Caco-2 (cell line): Measurements from ENCODE around the gene ZNF24. TPM values are rescaled to one million over a fixed set of nuclear protein-coding genes. Genes with fewer than 3 reads are reported as not detected.

Experiments
- BruUV-seq: library from RNA; stranded (reverse); fragments of 400-500 nt; replicated peaks from 2 replicates; lab custom pipeline; 2021; lab: Mats Ljungman, UMichigan
- CTCF ChIA-PET: fragments of 300-600 bp; sonication (Branson Sonifier 250); formaldehyde crosslinking; loops from one replicate; lab custom pipeline; 2022; ENCODE audit warnings: antibody characterized with exemption; lab: Charles Lee
- POLR2A ChIA-PET: fragments of 300-600 bp; sonication (Branson Sonifier 250); formaldehyde crosslinking; loops from one replicate; lab custom pipeline; 2022; ENCODE audit warnings: antibody characterized with exemption; lab: Charles Lee
- DNase-seq, 2 experiments: peaks; one replicate each; pipeline versions ENCODE4 v3.0.0 to v3.0.0-alpha.2; 2020 to 2022
- H3K27me3 ChIP-seq: replicated peaks from 2 replicates; pipeline ENCODE4 v1.6.0; 2011; ENCODE audit warnings: low read length; ENCODE audit not compliant: control insufficient read depth, insufficient read depth
- H3K36me3 ChIP-seq: 2 replicates; pipeline ENCODE4 v1.5.1; 2011; ENCODE audit warnings: low read length; ENCODE audit not compliant: control insufficient read depth, insufficient read depth
- H3K4me1 ChIP-seq: fragments of 250-450 bp; sonication (Bioruptor Pico); 2 replicates; pipeline ENCODE4 v1.5.1; 2020; ENCODE audit warnings: mild to moderate bottlenecking
- H3K4me3 ChIP-seq: 2 replicates; pipeline ENCODE4 v1.5.1; 2011; ENCODE audit warnings: low read depth, mild to moderate bottlenecking, control low read depth, low read length
- H3K9me3 ChIP-seq: fragments of 250-450 bp; sonication (Bioruptor Pico); 2 replicates; pipeline ENCODE4 v1.5.1; 2020; ENCODE audit warnings: mild to moderate bottlenecking, moderate library complexity
- H3K27ac Mint-ChIP-seq: one replicate; pipeline ENCODE4 v1.8.0; 2022; ENCODE audit warnings: mixed read lengths; ENCODE audit not compliant: unreplicated experiment
- H3K27me3 Mint-ChIP-seq: one replicate; pipeline ENCODE4 v1.8.0; 2022; ENCODE audit warnings: mixed read lengths; ENCODE audit not compliant: insufficient read depth, unreplicated experiment
- H3K36me3 Mint-ChIP-seq: one replicate; pipeline ENCODE4 v1.8.0; 2022; ENCODE audit warnings: mild to moderate bottlenecking, mixed read lengths; ENCODE audit not compliant: insufficient read depth, unreplicated experiment
- H3K4me1 Mint-ChIP-seq: one replicate; pipeline ENCODE4 v1.8.0; 2022; ENCODE audit warnings: low read depth, mixed read lengths; ENCODE audit not compliant: unreplicated experiment
- H3K4me3 Mint-ChIP-seq: one replicate; pipeline ENCODE4 v1.8.0; 2022; ENCODE audit warnings: mild to moderate bottlenecking, moderate library complexity, mixed read lengths; ENCODE audit not compliant: unreplicated experiment
- H3K9me3 Mint-ChIP-seq: one replicate; pipeline ENCODE4 v1.8.0; 2022; ENCODE audit warnings: mixed read lengths; ENCODE audit not compliant: unreplicated experiment
- intact Hi-C: fragments of 100-400 bp; cut with micrococcal nuclease; formaldehyde crosslinking; loops from one replicate; pipeline ENCODE4 v1.10.0; 2022; ENCODE audit not compliant: unreplicated experiment
- total RNA-seq: library from RNA; stranded (reverse); gene quantifications from 2 replicates; pipeline ENCODE4 v1.2.3, GENCODE V29; 2022
- TF ChIP-seq, protein P1 (sequence below), 2 experiments: fragments of 200-600 bp in 1 of 2; IDR thresholded peaks; 1 replicate in 1 of 2; 2 replicates in 1 of 2; pipeline versions ENCODE4 v1.5.1 to v1.8.0; 2011 to 2022; ENCODE audit warnings: antibody characterized with exemption in 1 of 2, control low read depth in 1 of 2, inconsistent platforms in 1 of 2, low read depth in 1 of 2, low read length in 1 of 2, mild to moderate bottlenecking in 1 of 2, moderate library complexity in 1 of 2; ENCODE audit not compliant: insufficient read depth in 1 of 2, severe bottlenecking in 1 of 2, unreplicated experiment in 1 of 2

Gene ZNF24
- total RNA-seq, 1 experiment from 2014 or later: 21.3 TPM

DNA sequence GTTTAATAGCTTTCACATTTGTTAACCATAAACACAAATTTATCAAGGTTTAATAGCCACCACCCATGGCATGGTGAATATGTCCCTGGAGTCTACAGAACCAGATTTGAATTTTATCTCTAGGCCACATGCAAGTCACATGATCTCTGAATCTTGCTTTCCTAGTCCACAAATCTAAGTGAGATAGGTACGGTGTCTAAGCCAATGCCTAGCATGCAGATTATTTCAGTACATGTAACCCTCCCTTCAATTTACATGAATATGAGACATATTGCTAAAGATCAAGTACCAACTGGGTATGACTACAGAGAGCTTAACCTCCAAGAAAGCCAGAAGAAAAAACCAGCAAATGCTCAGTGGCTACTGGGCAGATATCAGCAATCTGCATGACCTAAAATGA lies 10.0 kb downstream of the ZNF24 start:
- Mint-ChIP-seq H3K27me3 (no peaks in the 10 kb centered on the region), H3K27ac (no peak overlapping the region), H3K4me3 (no peak overlapping the region), H3K4me1 (peaks cover 7% of the 10 kb centered on the region), H3K36me3 (peaks cover 49% of the 10 kb centered on the region), H3K9me3 (no peaks in the 10 kb centered on the region)
- TF ChIP-seq, protein P1, sequence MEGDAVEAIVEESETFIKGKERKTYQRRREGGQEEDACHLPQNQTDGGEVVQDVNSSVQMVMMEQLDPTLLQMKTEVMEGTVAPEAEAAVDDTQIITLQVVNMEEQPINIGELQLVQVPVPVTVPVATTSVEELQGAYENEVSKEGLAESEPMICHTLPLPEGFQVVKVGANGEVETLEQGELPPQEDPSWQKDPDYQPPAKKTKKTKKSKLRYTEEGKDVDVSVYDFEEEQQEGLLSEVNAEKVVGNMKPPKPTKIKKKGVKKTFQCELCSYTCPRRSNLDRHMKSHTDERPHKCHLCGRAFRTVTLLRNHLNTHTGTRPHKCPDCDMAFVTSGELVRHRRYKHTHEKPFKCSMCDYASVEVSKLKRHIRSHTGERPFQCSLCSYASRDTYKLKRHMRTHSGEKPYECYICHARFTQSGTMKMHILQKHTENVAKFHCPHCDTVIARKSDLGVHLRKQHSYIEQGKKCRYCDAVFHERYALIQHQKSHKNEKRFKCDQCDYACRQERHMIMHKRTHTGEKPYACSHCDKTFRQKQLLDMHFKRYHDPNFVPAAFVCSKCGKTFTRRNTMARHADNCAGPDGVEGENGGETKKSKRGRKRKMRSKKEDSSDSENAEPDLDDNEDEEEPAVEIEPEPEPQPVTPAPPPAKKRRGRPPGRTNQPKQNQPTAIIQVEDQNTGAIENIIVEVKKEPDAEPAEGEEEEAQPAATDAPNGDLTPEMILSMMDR (IDR thresholded peaks at IDR 0.05; ENCODE audit: insufficient read depth in 1 of 2, low read depth in 1 of 2, low read length in 1 of 2, severe bottlenecking in 1 of 2, unreplicated experiment in 1 of 2): no peak
- Histone ChIP-seq H3K4me1 (no peaks in the 10 kb centered on the region), H3K27me3 (no peaks in the 10 kb centered on the region), H3K9me3 (no peaks in the 10 kb centered on the region), H3K36me3 (no peaks in the 10 kb centered on the region), H3K4me3 (no peak overlapping the region)
- intact Hi-C loops: no loop called here
- no TSS peak for BruUV-seq
- POLR2A ChIA-PET: no interaction called here
- CTCF ChIA-PET: no interaction called here
- DNase-seq: no peak

DNA sequence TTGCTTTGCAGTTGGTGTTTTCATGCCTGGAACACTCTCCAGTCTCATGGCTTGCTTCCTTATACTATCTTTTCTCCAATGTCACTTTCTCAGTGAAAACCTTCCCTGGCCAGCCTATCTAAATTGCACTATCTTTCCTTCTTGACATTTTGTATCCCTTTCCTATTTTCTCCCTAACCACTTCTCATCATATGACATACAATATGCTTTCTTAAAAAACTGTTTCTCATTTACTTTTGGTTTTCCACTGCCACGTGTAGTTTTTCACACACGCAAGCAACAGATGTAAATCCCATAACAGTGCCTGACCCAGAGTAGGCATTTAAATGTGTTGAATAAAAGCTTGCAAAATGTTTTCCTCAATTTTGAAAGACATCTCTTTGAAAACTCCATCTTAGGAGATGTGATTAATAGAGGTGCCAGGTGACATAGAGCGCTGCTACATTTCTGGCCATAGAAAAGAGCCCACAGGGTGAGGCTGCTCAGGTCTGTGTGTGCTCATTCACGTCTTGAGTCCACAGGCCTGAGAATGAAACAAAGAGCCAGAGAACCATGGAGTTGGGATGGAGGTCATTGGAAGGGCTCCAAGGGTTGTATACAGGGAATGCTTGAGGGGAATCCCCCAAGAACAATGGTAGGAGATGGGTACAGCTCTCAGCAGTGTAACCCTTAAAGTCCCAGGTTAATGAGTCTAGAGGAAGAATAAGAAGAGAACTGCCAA lies 12.7 kb downstream of the ZNF24 start:
- no peaks in the 10 kb centered on the region for H3K27me3 Mint-ChIP-seq
- Histone ChIP-seq H3K27me3 (no peaks in the 10 kb centered on the region), H3K4me3 (no peak overlapping the region), H3K4me1 (no peaks in the 10 kb centered on the region), H3K36me3 (no peaks in the 10 kb centered on the region), H3K9me3 (no peaks in the 10 kb centered on the region)
- no TSS peak for BruUV-seq
- H3K4me3 Mint-ChIP-seq: no peak overlapping the region
- no peaks in the 10 kb centered on the region for H3K4me1 Mint-ChIP-seq
- TF ChIP-seq, protein P1 (IDR thresholded peaks at IDR 0.05; ENCODE audit: insufficient read depth in 1 of 2, low read depth in 1 of 2, low read length in 1 of 2, severe bottlenecking in 1 of 2, unreplicated experiment in 1 of 2): no peak
- H3K9me3 Mint-ChIP-seq: no peaks in the 10 kb centered on the region
- ChIA-PET POLR2A (no interaction called here), CTCF (no interaction called here)
- DNase-seq: no peak
- no peak overlapping the region for H3K27ac Mint-ChIP-seq
- intact Hi-C loops: no loop called here
- peaks cover 26% of the 10 kb centered on the region for H3K36me3 Mint-ChIP-seq

DNA sequence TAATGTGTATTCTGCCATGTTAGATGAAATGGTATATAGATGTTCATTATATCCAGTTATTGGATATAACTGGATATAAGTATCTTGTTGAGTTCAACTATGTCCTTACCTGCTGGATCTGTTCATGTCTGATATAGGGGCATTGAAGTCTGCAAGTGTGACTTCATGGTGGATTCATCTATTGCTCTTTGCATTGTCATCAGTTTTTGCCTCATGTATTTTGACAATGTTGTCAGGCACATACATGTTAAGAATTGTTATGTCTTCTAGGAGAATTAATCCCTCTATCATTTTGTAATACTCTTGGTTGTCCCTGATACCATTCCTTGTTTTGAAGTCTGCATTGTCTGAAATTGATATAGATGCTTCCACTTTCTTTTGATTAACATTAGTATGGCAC lies 15.4 kb downstream of the ZNF24 start:
- Histone ChIP-seq H3K4me3 (no peak overlapping the region), H3K9me3 (no peaks in the 10 kb centered on the region), H3K4me1 (no peaks in the 10 kb centered on the region), H3K36me3 (no peaks in the 10 kb centered on the region), H3K27me3 (no peaks in the 10 kb centered on the region)
- DNase-seq: no peak
- intact Hi-C loops: no loop called here
- no TSS peak for BruUV-seq
- ChIA-PET CTCF (no interaction called here), POLR2A (no interaction called here)
- TF ChIP-seq, protein P1 (IDR thresholded peaks at IDR 0.05; ENCODE audit: insufficient read depth in 1 of 2, low read depth in 1 of 2, low read length in 1 of 2, severe bottlenecking in 1 of 2, unreplicated experiment in 1 of 2): no peak
- Mint-ChIP-seq H3K4me1 (no peaks in the 10 kb centered on the region), H3K9me3 (no peaks in the 10 kb centered on the region), H3K4me3 (no peak overlapping the region), H3K36me3 (peaks cover 12% of the 10 kb centered on the region), H3K27me3 (no peaks in the 10 kb centered on the region), H3K27ac (no peak overlapping the region)
